Neural progenitor cell (in vitro differentiated cells): ENCODE measurements around the gene NDUFB2. TPM values are rescaled to one million over a fixed set of nuclear protein-coding genes. Genes with fewer than 3 reads are reported as not detected.

Experiments
- DNase-seq: peaks from one replicate; pipeline ENCODE4 v3.0.0-alpha.2; 2016; ENCODE audit warnings: low spot score
- H2AFZ ChIP-seq: fragments of 200-600 bp; sonication (generic); replicated peaks from 2 replicates; pipeline ENCODE4 v1.6.1; 2016; ENCODE audit warnings: antibody characterized with exemption
- H3F3A ChIP-seq: fragments of 200-600 bp; sonication (generic); 2 replicates; pipeline ENCODE4 v1.6.1; 2016; ENCODE audit warnings: antibody characterized with exemption, low read depth
- H3K27ac ChIP-seq: fragments of 200-600 bp; sonication (generic); 2 replicates; pipeline ENCODE4 v1.5.1; 2016; ENCODE audit warnings: mild to moderate bottlenecking
- H3K27me3 ChIP-seq: fragments of 200-600 bp; sonication (generic); 2 replicates; pipeline ENCODE4 v1.6.1; 2016; ENCODE audit warnings: mild to moderate bottlenecking, moderate library complexity
- H3K36me3 ChIP-seq: fragments of 200-600 bp; sonication (generic); 2 replicates; pipeline ENCODE4 v1.5.1; 2016
- H3K4me1 ChIP-seq: fragments of 200-600 bp; sonication (generic); 2 replicates; pipeline ENCODE4 v1.6.1; 2016; ENCODE audit warnings: mixed run types
- H3K4me2 ChIP-seq: fragments of 200-600 bp; sonication (generic); 2 replicates; pipeline ENCODE4 v1.6.1; 2016
- H3K4me3 ChIP-seq: fragments of 200-600 bp; sonication (generic); 2 replicates; pipeline ENCODE4 v1.5.1; 2016
- H3K79me2 ChIP-seq: fragments of 200-600 bp; sonication (generic); 2 replicates; pipeline ENCODE4 v1.6.1; 2016; ENCODE audit warnings: low read depth
- H3K9ac ChIP-seq: fragments of 200-600 bp; sonication (generic); 2 replicates; pipeline ENCODE4 v1.6.1; 2016
- H3K9me3 ChIP-seq: fragments of 200-600 bp; sonication (generic); 2 replicates; pipeline ENCODE4 v1.5.1; 2016; ENCODE audit warnings: low read depth
- H4K20me1 ChIP-seq: fragments of 200-600 bp; sonication (generic); 2 replicates; pipeline ENCODE4 v1.6.1; 2016; ENCODE audit warnings: low read depth
- H3K27ac Mint-ChIP-seq: 3 replicates; pipeline ENCODE4 v1.8.0; 2021; ENCODE audit warnings: mixed read lengths
- H3K27me3 Mint-ChIP-seq: 2 replicates; pipeline ENCODE4 v1.8.0; 2022; ENCODE audit warnings: low read depth, mild to moderate bottlenecking, inconsistent platforms, moderate library complexity, mixed read lengths; ENCODE audit not compliant: insufficient read depth
- H3K36me3 Mint-ChIP-seq: 3 replicates; pipeline ENCODE4 v1.8.0; 2021; ENCODE audit warnings: mixed read lengths
- H3K4me1 Mint-ChIP-seq: 3 replicates; pipeline ENCODE4 v1.8.0; 2021; ENCODE audit warnings: mixed read lengths
- H3K4me3 Mint-ChIP-seq: 3 replicates; pipeline ENCODE4 v1.8.0; 2021; ENCODE audit warnings: mild to moderate bottlenecking, moderate library complexity, mixed read lengths
- H3K9me3 Mint-ChIP-seq: 3 replicates; pipeline ENCODE4 v1.8.0; 2020; ENCODE audit warnings: mixed read lengths
- EZH2 ChIP-seq: fragments of 200-600 bp; sonication (generic); IDR thresholded peaks from 2 replicates; pipeline ENCODE4 v1.6.1; 2017; ENCODE audit warnings: antibody characterized with exemption, mild to moderate bottlenecking, moderate library complexity
- EZH2phosphoT487 ChIP-seq: fragments of 200-600 bp; sonication (generic); IDR thresholded peaks from 2 replicates; pipeline ENCODE4 v1.6.1; 2017; ENCODE audit warnings: antibody characterized with exemption
- total RNA-seq: library from RNA; depleted of rRNA; stranded (reverse); fragments of >200 nt; gene quantifications from 2 replicates; pipeline ENCODE4 v1.2.3, GENCODE V29; 2015; ENCODE audit warnings: low replicate concordance
- TF ChIP-seq, protein P1 (sequence below): fragments of 200-600 bp; sonication (generic); IDR thresholded peaks from 2 replicates; pipeline ENCODE4 v1.5.1; 2017; ENCODE audit warnings: antibody characterized with exemption, mild to moderate bottlenecking

Gene NDUFB2
- total RNA-seq, 1 donor from 2014 or later, result 241 TPM

GRCh38 chr7:140670343-140670935 lies 26.1 kb upstream of the NDUFB2 start:
- peaks cover 24% of the 10 kb centered on the region for H3F3A ChIP-seq
- no peaks in the 10 kb centered on the region for H3K79me2 ChIP-seq
- no peaks in the 10 kb centered on the region for H3K9me3 ChIP-seq
- no peak overlapping the region for H3K27ac ChIP-seq
- no peak overlapping the region for H3K4me3 Mint-ChIP-seq
- DNase-seq, result no peak
- H3K4me2 ChIP-seq, result no peak overlapping the region
- peaks cover 29% of the 10 kb centered on the region for H3K27me3 ChIP-seq
- no peaks in the 10 kb centered on the region for H3K36me3 ChIP-seq
- no peaks in the 10 kb centered on the region for H4K20me1 ChIP-seq
- peaks cover 6% of the 10 kb centered on the region for H3K4me1 ChIP-seq
- no peak overlapping the region for H3K9ac ChIP-seq
- H3K27ac Mint-ChIP-seq, result no peak overlapping the region
- no peak overlapping the region for H2AFZ ChIP-seq
- peaks cover 2% of the 10 kb centered on the region for H3K36me3 Mint-ChIP-seq
- peaks cover 13% of the 10 kb centered on the region for H3K4me1 Mint-ChIP-seq
- H3K27me3 Mint-ChIP-seq, result peaks cover 22% of the 10 kb centered on the region
- TF ChIP-seq EZH2 (no peak), EZH2phosphoT487 (no peak)
- TF ChIP-seq, protein P1, sequence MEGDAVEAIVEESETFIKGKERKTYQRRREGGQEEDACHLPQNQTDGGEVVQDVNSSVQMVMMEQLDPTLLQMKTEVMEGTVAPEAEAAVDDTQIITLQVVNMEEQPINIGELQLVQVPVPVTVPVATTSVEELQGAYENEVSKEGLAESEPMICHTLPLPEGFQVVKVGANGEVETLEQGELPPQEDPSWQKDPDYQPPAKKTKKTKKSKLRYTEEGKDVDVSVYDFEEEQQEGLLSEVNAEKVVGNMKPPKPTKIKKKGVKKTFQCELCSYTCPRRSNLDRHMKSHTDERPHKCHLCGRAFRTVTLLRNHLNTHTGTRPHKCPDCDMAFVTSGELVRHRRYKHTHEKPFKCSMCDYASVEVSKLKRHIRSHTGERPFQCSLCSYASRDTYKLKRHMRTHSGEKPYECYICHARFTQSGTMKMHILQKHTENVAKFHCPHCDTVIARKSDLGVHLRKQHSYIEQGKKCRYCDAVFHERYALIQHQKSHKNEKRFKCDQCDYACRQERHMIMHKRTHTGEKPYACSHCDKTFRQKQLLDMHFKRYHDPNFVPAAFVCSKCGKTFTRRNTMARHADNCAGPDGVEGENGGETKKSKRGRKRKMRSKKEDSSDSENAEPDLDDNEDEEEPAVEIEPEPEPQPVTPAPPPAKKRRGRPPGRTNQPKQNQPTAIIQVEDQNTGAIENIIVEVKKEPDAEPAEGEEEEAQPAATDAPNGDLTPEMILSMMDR, result no peak
- H3K9me3 Mint-ChIP-seq, result no peaks in the 10 kb centered on the region
- H3K4me3 ChIP-seq, result no peak overlapping the region

DNA sequence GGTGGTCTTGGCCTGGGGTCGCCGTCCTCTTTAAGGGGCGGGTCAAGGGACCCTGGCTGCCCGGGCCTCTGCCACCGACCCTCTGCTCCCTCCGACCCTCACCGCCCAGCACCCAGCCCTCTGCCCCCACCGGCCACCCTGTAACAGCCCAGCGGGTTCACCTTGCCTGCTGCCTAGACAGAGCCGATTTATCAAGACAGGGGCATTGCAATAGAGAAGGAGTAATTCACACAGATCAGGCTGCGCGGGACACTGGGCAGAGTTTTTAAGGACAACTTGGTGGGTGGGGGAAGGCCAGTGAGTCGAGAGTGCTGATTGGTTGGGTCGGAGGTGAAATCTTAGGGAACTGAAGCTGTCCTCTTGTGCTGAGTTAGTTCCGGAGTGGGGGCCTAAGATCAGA lies 24.5 kb upstream of the NDUFB2 start:
- H3K9me3 ChIP-seq, result no peaks in the 10 kb centered on the region
- H3K27ac ChIP-seq, result no peak overlapping the region
- peaks cover 6% of the 10 kb centered on the region for H3K4me1 ChIP-seq
- Mint-ChIP-seq H3K36me3 (peaks cover 2% of the 10 kb centered on the region), H3K4me1 (peaks cover 13% of the 10 kb centered on the region), H3K9me3 (no peaks in the 10 kb centered on the region), H3K4me3 (peak overlapping the region; percentile 87), H3K27ac (no peak overlapping the region), H3K27me3 (peaks cover 22% of the 10 kb centered on the region)
- TF ChIP-seq EZH2phosphoT487, result no peak
- TF ChIP-seq EZH2, result no peak
- TF ChIP-seq, protein P1, result no peak
- H3K4me3 ChIP-seq, result peak overlapping the region; percentile 70
- DNase-seq, result no peak
- peaks cover 25% of the 10 kb centered on the region for H3F3A ChIP-seq
- H3K79me2 ChIP-seq, result no peaks in the 10 kb centered on the region
- H4K20me1 ChIP-seq, result no peaks in the 10 kb centered on the region
- H3K27me3 ChIP-seq, result peaks cover 29% of the 10 kb centered on the region
- H3K9ac ChIP-seq, result no peak overlapping the region
- H3K4me2 ChIP-seq, result peak overlapping the region; percentile 95
- peak overlapping the region; percentile 90 for H2AFZ ChIP-seq
- no peaks in the 10 kb centered on the region for H3K36me3 ChIP-seq

DNA sequence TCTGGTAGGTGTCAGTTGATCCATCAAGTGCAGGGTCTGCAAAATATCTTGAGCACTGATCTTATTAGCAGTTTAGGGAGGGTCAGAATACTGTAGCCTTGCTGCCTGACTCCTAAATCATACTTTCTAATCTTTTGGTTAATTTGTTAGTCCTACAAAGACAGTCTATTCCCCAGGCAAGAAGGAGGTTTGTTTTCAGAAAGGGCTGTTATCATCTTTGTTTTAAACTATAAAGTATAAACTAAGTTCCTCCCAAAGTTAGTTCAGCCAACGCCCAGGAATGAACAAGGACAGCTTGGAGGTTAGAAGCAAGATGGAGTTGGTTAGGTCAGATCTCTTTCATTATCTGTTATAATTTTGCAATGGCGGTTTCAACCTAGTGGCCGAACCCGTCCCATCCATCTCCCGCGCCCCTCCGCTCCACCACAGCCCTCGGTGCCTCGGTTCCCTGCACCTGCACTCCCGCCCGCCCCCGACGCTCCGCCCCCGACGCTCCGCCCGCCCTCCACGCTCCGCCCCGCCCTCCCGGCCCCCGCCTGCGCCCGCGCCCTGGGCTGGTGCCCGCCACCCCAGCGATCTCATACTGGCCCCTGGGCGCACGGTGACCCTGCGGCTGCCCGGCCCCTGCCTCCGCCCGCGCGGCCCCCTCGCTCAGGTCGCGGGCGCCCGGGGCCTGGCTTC lies 24.0 kb upstream of the NDUFB2 start, which contains the start of gene ADCK2:
Gene ADCK2 (plus strand): TSS at position 564 of the 681 bp plus-strand sequence. CDS start 386 bp downstream, outside the sequence.
- Histone ChIP-seq H3K9me3 (no peaks in the 10 kb centered on the region), H3K4me3 (peak within 1 kb of the TSS; percentile 70), H2AFZ (peak within 1 kb of the TSS; percentile 90), H3K4me2 (peak within 1 kb of the TSS; percentile 95), H3K4me1 (peaks cover 6% of the 10 kb centered on the region), H4K20me1 (no peaks in the 10 kb centered on the region), H3K27me3 (peaks cover 29% of the 10 kb centered on the region), H3K36me3 (no peaks in the 10 kb centered on the region), H3K27ac (no peak within 1 kb of the TSS), H3F3A (peaks cover 25% of the 10 kb centered on the region), H3K9ac (no peak within 1 kb of the TSS), H3K79me2 (no peaks in the 10 kb centered on the region)
- TF ChIP-seq, protein P1, result peak; percentile 5
- TF ChIP-seq EZH2phosphoT487, result no peak
- Mint-ChIP-seq H3K36me3 (peaks cover 2% of the 10 kb centered on the region), H3K27me3 (peaks cover 20% of the 10 kb centered on the region), H3K4me3 (peak within 1 kb of the TSS; percentile 87), H3K4me1 (peaks cover 13% of the 10 kb centered on the region), H3K27ac (no peak within 1 kb of the TSS), H3K9me3 (no peaks in the 10 kb centered on the region)
- peak; percentile 67 for DNase-seq
